Rectal smooth muscle tissue (tissue), 1 donor: ENCODE measurements around the gene TRPV2.
A peak's percentile ranks its signal among the peaks of the same experiment; 100 is the strongest.
"Not testable (repeated sequence)": the region's sequence is repeated elsewhere in the genome, so short reads cannot be mapped to it uniquely, and the experiment has no call there.

Experiments
- H3K27ac ChIP-seq: one replicate; pipeline ENCODE4 v1.7.0; 2013; ENCODE audit warnings: low read depth, low read length, inconsistent platforms
- H3K27me3 ChIP-seq: one replicate; pipeline ENCODE4 v1.7.0; 2013; ENCODE audit warnings: low read length; ENCODE audit not compliant: control insufficient read depth, insufficient read depth
- H3K36me3 ChIP-seq: one replicate; pipeline ENCODE4 v1.7.0; 2013; ENCODE audit warnings: low read length; ENCODE audit not compliant: control insufficient read depth, insufficient read depth
- H3K4me1 ChIP-seq: one replicate; pipeline ENCODE4 v1.7.0; 2013; ENCODE audit warnings: low read length; ENCODE audit not compliant: control insufficient read depth, insufficient read depth
- H3K4me3 ChIP-seq: one replicate; pipeline ENCODE4 v1.7.0; 2013; ENCODE audit warnings: low read length
- H3K9ac ChIP-seq: one replicate; pipeline ENCODE4 v1.7.0; 2013; ENCODE audit warnings: low read length

Gene TRPV2

GRCh38 chr17:16433514-16433913, 18.1 kb downstream of the TRPV2 start:
- H3K4me3 ChIP-seq: no peak overlapping the region
- H3K4me1 ChIP-seq: no peaks in the 10 kb centered on the region
- H3K27ac ChIP-seq: no peak overlapping the region
- H3K9ac ChIP-seq: no peak overlapping the region
- H3K27me3 ChIP-seq: no peaks in the 10 kb centered on the region
- peaks cover 2% of the 10 kb centered on the region for H3K36me3 ChIP-seq

DNA sequence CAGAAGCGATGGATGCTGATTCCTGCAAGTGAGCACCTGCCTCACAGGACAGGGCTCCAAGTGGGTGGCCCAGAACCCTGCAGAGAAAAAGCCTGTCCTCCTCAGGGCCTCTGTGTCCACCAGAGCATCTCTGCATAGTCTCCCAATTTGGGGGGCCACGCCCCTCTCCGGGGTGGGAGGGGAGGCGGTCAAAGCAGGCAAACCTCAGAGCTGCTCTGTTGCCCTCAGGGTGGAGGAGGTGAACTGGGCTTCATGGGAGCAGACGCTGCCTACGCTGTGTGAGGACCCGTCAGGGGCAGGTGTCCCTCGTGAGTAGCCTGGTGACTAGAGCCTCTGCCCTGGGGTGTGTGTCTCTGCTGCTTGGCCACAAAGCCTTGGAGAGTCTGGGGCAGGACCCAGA, 19.3 kb downstream of the TRPV2 start:
- Histone ChIP-seq H3K4me1 (peaks cover under 1% of the 10 kb centered on the region), H3K36me3 (no peaks in the 10 kb centered on the region), H3K9ac (no peak overlapping the region), H3K4me3 (no peak overlapping the region), H3K27me3 (no peaks in the 10 kb centered on the region), H3K27ac (no peak overlapping the region)

GRCh38 chr17:16435925-16436886, 20.8 kb downstream of the TRPV2 start:
- H3K27me3 ChIP-seq: no peaks in the 10 kb centered on the region
- no peak overlapping the region for H3K27ac ChIP-seq
- H3K4me3 ChIP-seq: no peak overlapping the region
- H3K36me3 ChIP-seq: peaks cover under 1% of the 10 kb centered on the region
- H3K9ac ChIP-seq: no peak overlapping the region
- H3K4me1 ChIP-seq: peaks cover 8% of the 10 kb centered on the region

DNA sequence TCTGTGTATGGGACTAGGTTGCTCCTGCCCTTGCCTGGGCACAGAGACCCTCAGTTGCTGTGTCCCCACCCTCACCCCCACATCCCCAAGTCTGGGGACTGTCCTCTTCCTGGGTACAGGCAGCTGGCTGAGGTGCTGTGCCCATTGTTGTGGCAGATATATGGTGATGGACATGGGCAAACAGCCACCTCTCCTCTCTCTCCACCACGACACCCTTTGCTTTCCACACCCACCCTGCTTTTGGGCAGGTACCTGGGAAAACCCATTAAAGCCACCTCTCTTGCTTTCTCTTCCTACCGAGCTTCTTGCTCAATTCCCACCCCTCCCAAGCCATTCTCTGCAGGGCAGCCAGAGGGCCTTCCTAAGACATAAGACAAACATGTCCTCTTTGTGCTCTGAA, 21.7 kb downstream of the TRPV2 start:
- no peak overlapping the region for H3K27ac ChIP-seq
- no peaks in the 10 kb centered on the region for H3K27me3 ChIP-seq
- peaks cover 5% of the 10 kb centered on the region for H3K36me3 ChIP-seq
- H3K9ac ChIP-seq: no peak overlapping the region
- no peak overlapping the region for H3K4me3 ChIP-seq
- H3K4me1 ChIP-seq: peaks cover 8% of the 10 kb centered on the region

- Histone ChIP-seq H3K27me3 (no peaks in the 10 kb centered on the region), H3K4me3 (peak overlapping the region; percentile 66), H3K27ac (peak overlapping the region; percentile 72), H3K36me3 (peaks cover 15% of the 10 kb centered on the region), H3K4me1 (peaks cover 8% of the 10 kb centered on the region), H3K9ac (no peak overlapping the region)
Observed at GRCh38 chr17:16438173-16438556, 22.8 kb downstream of the TRPV2 start.

GRCh38 chr17:16438557-16439302, 23.4 kb downstream of the TRPV2 start:
- H3K36me3 ChIP-seq: peaks cover 19% of the 10 kb centered on the region
- H3K4me3 ChIP-seq: peak overlapping the region; percentile 77
- peak overlapping the region; percentile 64 for H3K9ac ChIP-seq
- peaks cover 8% of the 10 kb centered on the region for H3K4me1 ChIP-seq
- peak overlapping the region; percentile 72 for H3K27ac ChIP-seq
- no peaks in the 10 kb centered on the region for H3K27me3 ChIP-seq

- H3K36me3 ChIP-seq: peaks cover 20% of the 10 kb centered on the region
- peaks cover 8% of the 10 kb centered on the region for H3K4me1 ChIP-seq
- H3K9ac ChIP-seq: peak overlapping the region; percentile 64
- H3K27me3 ChIP-seq: no peaks in the 10 kb centered on the region
- peak overlapping the region; percentile 69 for H3K27ac ChIP-seq
- H3K4me3 ChIP-seq: peak overlapping the region; percentile 77
Observed at GRCh38 chr17:16439303-16439791, 24.0 kb downstream of the TRPV2 start.

DNA sequence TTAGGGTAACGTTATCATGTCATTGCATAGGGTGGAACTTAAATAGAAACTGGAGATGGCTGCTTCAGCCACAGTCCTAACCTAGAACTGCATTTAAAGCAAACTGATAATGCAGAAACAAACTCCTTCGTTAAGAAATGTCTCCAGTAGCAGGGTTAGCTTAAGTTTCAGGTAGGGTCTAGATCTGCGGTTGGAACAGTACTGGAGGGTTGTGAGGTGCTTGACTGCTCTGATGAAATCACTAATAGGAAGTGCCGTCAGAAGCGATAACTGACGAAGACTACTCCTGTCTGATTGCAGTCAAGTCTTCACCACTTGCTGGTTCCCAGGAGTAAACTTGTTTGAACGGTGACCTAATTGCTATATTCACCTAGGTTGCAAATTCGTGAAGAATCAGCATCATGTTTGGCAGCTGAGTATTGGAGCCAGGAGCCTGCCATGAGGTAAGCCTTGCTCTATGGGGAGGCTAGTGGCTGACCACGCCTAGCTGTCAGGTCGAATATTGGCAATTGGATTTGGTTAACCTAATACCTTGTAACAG, 24.5 kb downstream of the TRPV2 start:
- Histone ChIP-seq H3K4me1 (peaks cover 8% of the 10 kb centered on the region), H3K9ac (peak overlapping the region; percentile 64), H3K36me3 (peaks cover 20% of the 10 kb centered on the region), H3K27ac (no peak overlapping the region), H3K27me3 (no peaks in the 10 kb centered on the region), H3K4me3 (peak overlapping the region; percentile 77)

- H3K9ac ChIP-seq, H3K27me3 ChIP-seq, H3K4me1 ChIP-seq, H3K27ac ChIP-seq: not testable (repeated sequence)
- Histone ChIP-seq H3K36me3 (peaks cover 20% of the 10 kb centered on the region), H3K4me3 (peak overlapping the region; percentile 77)
Observed at GRCh38 chr17:16440354-16440753, 25.0 kb downstream of the TRPV2 start.

- Histone ChIP-seq H3K4me3 (no peak overlapping the region), H3K27me3 (no peaks in the 10 kb centered on the region), H3K9ac (no peak overlapping the region), H3K27ac (no peak overlapping the region), H3K4me1 (peaks cover 10% of the 10 kb centered on the region), H3K36me3 (peaks cover 21% of the 10 kb centered on the region)
Observed at GRCh38 chr17:16440901-16441629, 25.7 kb downstream of the TRPV2 start.

DNA sequence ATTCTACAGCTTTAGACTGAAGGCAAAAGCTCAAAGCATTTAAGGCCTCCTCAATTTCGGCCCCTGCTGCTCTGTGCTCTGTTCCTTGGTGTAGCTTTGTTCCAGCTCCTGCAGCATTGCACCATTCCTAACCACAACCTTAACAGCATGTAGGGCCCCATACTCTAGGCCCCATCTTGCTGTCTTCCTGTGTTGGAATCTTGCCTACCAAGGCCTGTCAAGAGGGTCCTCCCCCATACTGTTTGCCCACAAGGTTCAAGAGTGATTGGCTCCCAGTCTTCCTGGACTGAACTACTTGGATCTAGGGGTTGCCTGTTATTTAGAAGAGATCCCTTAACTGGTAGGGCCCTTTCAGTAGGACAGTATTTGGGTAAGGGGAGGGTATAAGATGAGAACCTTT, 26.8 kb downstream of the TRPV2 start:
- Histone ChIP-seq H3K9ac (no peak overlapping the region), H3K36me3 (peaks cover 24% of the 10 kb centered on the region), H3K27ac (no peak overlapping the region), H3K4me1 (peaks cover 10% of the 10 kb centered on the region), H3K27me3 (no peaks in the 10 kb centered on the region), H3K4me3 (no peak overlapping the region)
